GM15510 (cell line): Measurements from ENCODE around the gene NAGS.

Experiments used
- POLR2A ChIP-seq: IDR thresholded peaks from 3 replicates; pipeline ENCODE4 v1.6.1; 2011; ENCODE audit warnings: borderline replicate concordance; ENCODE audit not compliant: insufficient read length; ENCODE audit errors: extremely low read depth

NAGS gene

DNA sequence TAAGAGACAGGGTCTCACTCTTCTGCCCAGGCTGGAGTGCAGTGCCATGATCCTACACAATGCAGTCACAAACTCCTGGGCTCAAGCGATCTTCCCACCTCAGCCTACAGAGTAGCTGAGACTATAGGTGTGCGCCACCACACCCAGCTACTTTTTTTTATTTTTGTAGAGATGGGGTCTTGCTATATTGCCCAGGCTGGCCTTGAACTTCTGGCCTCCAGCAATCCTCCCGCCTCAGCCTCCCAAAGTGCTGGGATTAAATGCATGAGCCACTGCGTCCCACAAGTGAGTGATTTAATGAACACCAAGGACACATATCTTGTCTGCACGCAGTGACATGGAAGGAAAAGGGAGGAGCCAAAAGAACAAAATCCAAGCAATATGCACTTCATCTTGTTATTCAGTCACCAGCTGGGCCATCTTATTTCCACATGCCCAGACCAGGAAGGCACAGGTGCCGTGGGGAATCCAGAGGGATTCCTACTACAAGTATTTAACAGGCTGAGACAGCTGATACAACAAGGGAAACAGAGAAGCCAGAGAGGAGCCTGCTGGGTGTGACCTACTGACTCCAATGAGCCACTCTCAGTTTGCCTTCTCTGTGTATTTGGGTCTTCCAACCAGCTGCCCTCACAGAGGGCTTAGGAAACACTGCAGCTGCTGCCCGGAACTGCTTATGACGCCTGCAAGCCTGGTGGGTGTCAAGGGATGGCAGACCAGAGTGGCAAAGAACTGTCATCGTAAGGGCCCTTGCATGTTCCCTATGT, 45.1 kb downstream of the NAGS start:
- no peak for TF ChIP-seq POLR2A

GRCh38 chr17:44053125-44053872, 48.9 kb downstream of the NAGS start:
- TF ChIP-seq POLR2A, result no peak
